ENCODE data around the gene SHH.

Gene SHH

GRCh38 chr7:155762036-155762435, 50.2 kb downstream of the SHH start:
- DNase-seq = no peak

GRCh38 chr7:155761162-155761561, 51.1 kb downstream of the SHH start:
- no peak for DNase-seq

- DNase-seq = no peak
Measured at GRCh38 chr7:155759740-155760430, 52.4 kb downstream of the SHH start.

GRCh38 chr7:155758348-155758747, 53.9 kb downstream of the SHH start:
- DNase-seq = no peak

GRCh38 chr7:155756322-155756721, 55.9 kb downstream of the SHH start:
- DNase-seq = no peak

- DNase-seq = no peak
Measured at GRCh38 chr7:155755026-155755425, 57.2 kb downstream of the SHH start.

- DNase-seq = no peak
Measured at GRCh38 chr7:155754165-155754564, 58.1 kb downstream of the SHH start.

GRCh38 chr7:155753446-155753965, 58.8 kb downstream of the SHH start:
- DNase-seq = no peak

GRCh38 chr7:155752756-155753445, 59.4 kb downstream of the SHH start:
- DNase-seq = no peak

- DNase-seq = no peak
Measured at GRCh38 chr7:155751409-155751808, 60.9 kb downstream of the SHH start.

- no peak for DNase-seq
Measured at GRCh38 chr7:155750255-155751125, 61.8 kb downstream of the SHH start.

Measured in NCI-H1092 (cell line).